ENCODE results near the gene PSME3IP1. TPM values are rescaled to one million over a fixed set of nuclear protein-coding genes. Genes with fewer than 3 reads are reported as not detected.

PSME3IP1 gene
- total RNA-seq, 1 experiment from 2014 or later = 103 TPM

GRCh38 chr16:57150682-57151330, 35.0 kb downstream of the PSME3IP1 start:
- DNase-seq = no peak
- H3K4me1 ChIP-seq (ENCODE audit: insufficient read depth, low read length) = peaks cover 23% of the 10 kb centered on the region; the same call in 1 of the 2 replicates

More at GRCh38 chr16:57150682-57151330, 35.0 kb downstream of the PSME3IP1 start:
- Histone ChIP-seq H3K14ac (ENCODE audit: insufficient read depth, low read length) (no peak overlapping the region), H3K56ac (ENCODE audit: insufficient read length, low read depth, low read length) (no peak overlapping the region), H3K27me3 (ENCODE audit: insufficient read depth, low read length) (no peaks in the 10 kb centered on the region), H3K79me2 (ENCODE audit: insufficient read depth, low read length) (no peaks in the 10 kb centered on the region), H4K5ac (ENCODE audit: insufficient read length, low read depth, low read length) (no peak overlapping the region), H2BK15ac (ENCODE audit: low read depth, low read length) (no peak overlapping the region), H3K4ac (ENCODE audit: low read depth, low read length) (no peak overlapping the region), H4K91ac (ENCODE audit: insufficient read length, low read depth, low read length) (no peak overlapping the region), H3K23me2 (ENCODE audit: insufficient read length, low read depth, low read length, poor library complexity, severe bottlenecking) (no peaks in the 10 kb centered on the region), H2BK12ac (ENCODE audit: insufficient read length, low read depth, low read length) (no peak overlapping the region), H4K20me1 (ENCODE audit: control insufficient read depth, insufficient read depth, insufficient read length) (no peaks in the 10 kb centered on the region), H3K4me2 (ENCODE audit: insufficient read depth, insufficient read length, low read length) (no peak overlapping the region), H4K8ac (replicated peaks; ENCODE audit: insufficient read length, low read depth, low read length) (no peak overlapping the region), H3K23ac (ENCODE audit: insufficient read length, low read depth, low read length) (no peak overlapping the region), H3K79me1 (ENCODE audit: insufficient read depth, low read depth, low read length, poor library complexity, severe bottlenecking) (no peaks in the 10 kb centered on the region), H2BK120ac (ENCODE audit: low read depth, low read length, poor library complexity, severe bottlenecking) (no peak overlapping the region), H2BK20ac (ENCODE audit: low read depth, low read length, poor library complexity, severe bottlenecking) (no peak overlapping the region), H3K9ac (ENCODE audit: extremely low read depth, insufficient read length, low read length) (peak overlapping the region; percentile 7), H3K9me3 (ENCODE audit: control insufficient read depth, low read depth, low read length) (no peaks in the 10 kb centered on the region), H3K27ac (ENCODE audit: insufficient read length, low read depth, low read length) (no peak overlapping the region), H2AFZ (ENCODE audit: low read length) (no peak overlapping the region), H3T11ph (ENCODE audit: low read length) (no peak overlapping the region), H2BK5ac (ENCODE audit: insufficient read length, low read length) (no peak overlapping the region), H2AK5ac (ENCODE audit: insufficient read length, low read length) (no peak overlapping the region), H3K18ac (ENCODE audit: insufficient read length, low read depth, low read length) (no peak overlapping the region)
- no peaks in the 10 kb centered on the region for H3K9me3 Mint-ChIP-seq
- H3K36me3 Mint-ChIP-seq (ENCODE audit: insufficient read depth in 1 of 3, low read depth in 3 of 3) = peaks cover 18 to 33% (median 28%) of the 10 kb centered on the region in 3 experiments
- TF ChIP-seq, protein P1, sequence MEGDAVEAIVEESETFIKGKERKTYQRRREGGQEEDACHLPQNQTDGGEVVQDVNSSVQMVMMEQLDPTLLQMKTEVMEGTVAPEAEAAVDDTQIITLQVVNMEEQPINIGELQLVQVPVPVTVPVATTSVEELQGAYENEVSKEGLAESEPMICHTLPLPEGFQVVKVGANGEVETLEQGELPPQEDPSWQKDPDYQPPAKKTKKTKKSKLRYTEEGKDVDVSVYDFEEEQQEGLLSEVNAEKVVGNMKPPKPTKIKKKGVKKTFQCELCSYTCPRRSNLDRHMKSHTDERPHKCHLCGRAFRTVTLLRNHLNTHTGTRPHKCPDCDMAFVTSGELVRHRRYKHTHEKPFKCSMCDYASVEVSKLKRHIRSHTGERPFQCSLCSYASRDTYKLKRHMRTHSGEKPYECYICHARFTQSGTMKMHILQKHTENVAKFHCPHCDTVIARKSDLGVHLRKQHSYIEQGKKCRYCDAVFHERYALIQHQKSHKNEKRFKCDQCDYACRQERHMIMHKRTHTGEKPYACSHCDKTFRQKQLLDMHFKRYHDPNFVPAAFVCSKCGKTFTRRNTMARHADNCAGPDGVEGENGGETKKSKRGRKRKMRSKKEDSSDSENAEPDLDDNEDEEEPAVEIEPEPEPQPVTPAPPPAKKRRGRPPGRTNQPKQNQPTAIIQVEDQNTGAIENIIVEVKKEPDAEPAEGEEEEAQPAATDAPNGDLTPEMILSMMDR (conservative IDR thresholded peaks at IDR 0.05) = no peak
- H3K4me3 Mint-ChIP-seq = no peak overlapping the region
- peaks cover 50% of the 10 kb centered on the region in 2 experiments for H3K4me1 Mint-ChIP-seq
- WGBS (ENCODE audit: extremely low coverage, insufficient read length, low lambda C conversion rate) = no CpG with 5 or more reads among the region's 9 CpGs
- no peaks in the 10 kb centered on the region for H3K27me3 Mint-ChIP-seq (ENCODE audit: low read depth)
- H3K27ac Mint-ChIP-seq = peak overlapping the region; percentile 89 to 94 (median 90); a peak in 5 of 7 replicates

Data from H9 (cell line).